HepG2 (cell line): Measurements from ENCODE around the gene THADA. TPM values are rescaled to one million over a fixed set of nuclear protein-coding genes. Genes with fewer than 3 reads are reported as not detected.

Source experiments
- NRL ChIP-seq: sonication (generic); formaldehyde crosslinking; IDR thresholded peaks from 2 replicates; pipeline ENCODE4 v1.5.0; 2020; ENCODE audit warnings: missing genetic modification reagents, mild to moderate bottlenecking, moderate library complexity, borderline replicate concordance
- RAD21 ChIP-seq: fragments of 450-650 bp; formaldehyde crosslinking; IDR thresholded peaks from 2 replicates; pipeline ENCODE4 v1.5.0; 2020; ENCODE audit warnings: mild to moderate bottlenecking
- WIZ ChIP-seq: sonication (generic); formaldehyde crosslinking; IDR thresholded peaks from 2 replicates; pipeline ENCODE4 v1.5.1; 2020; ENCODE audit warnings: mild to moderate bottlenecking, missing genetic modification reagents
- ZC3H13 ChIP-seq: sonication (generic); formaldehyde crosslinking; IDR thresholded peaks from 2 replicates; pipeline ENCODE4 v1.8.1; 2023; ENCODE audit warnings: mild to moderate bottlenecking, missing genetic modification reagents, moderate library complexity
- ZFY ChIP-seq: sonication (generic); formaldehyde crosslinking; IDR thresholded peaks from 2 replicates; pipeline ENCODE4 v1.4.0; 2020; ENCODE audit warnings: missing genetic modification reagents
- ZNF143 ChIP-seq: sonication (generic); formaldehyde crosslinking; IDR thresholded peaks from 2 replicates; pipeline ENCODE4 v1.4.0; 2020; ENCODE audit warnings: missing genetic modification reagents
- ZNF235 ChIP-seq: sonication (generic); formaldehyde crosslinking; IDR thresholded peaks from 2 replicates; pipeline ENCODE4 v1.8.1; 2023; ENCODE audit warnings: mild to moderate bottlenecking, missing genetic modification reagents, borderline replicate concordance
- ZNF329 ChIP-seq: sonication (generic); formaldehyde crosslinking; IDR thresholded peaks from 2 replicates; pipeline ENCODE4 v1.9.0; 2021; ENCODE audit warnings: low read depth, mild to moderate bottlenecking, missing genetic modification reagents
- ZNF567 ChIP-seq: sonication (generic); formaldehyde crosslinking; IDR thresholded peaks from 2 replicates; pipeline ENCODE4 v1.8.1; 2023; ENCODE audit warnings: mild to moderate bottlenecking, missing genetic modification reagents, borderline replicate concordance
- polyA plus RNA-seq, 8 experiments: library from polyadenylated mRNA; depleted of rRNA in 3 of 8; stranded (reverse) in 7 of 8; unstranded in 1 of 8; fragments of >200 nt; fragmentation: Illumina TruSeq in 4 of 8; extraction: Trizol in 4 of 8; gene quantifications; 2 replicates each; pipeline versions ENCODE4 v1.2.1 to v1.2.3, GENCODE V29; 2011 to 2016; ENCODE audit warnings: low read depth in 4 of 8, missing spikeins in 1 of 8, mixed read lengths in 1 of 8; ENCODE audit not compliant: insufficient read depth in 1 of 8
- total RNA-seq, 5 experiments: library from RNA; depleted of rRNA; stranded (reverse); fragments of >200 nt; fragmentation: Illumina TruSeq; extraction: Trizol; gene quantifications; 2 replicates each; pipeline ENCODE4 v1.2.3, GENCODE V29; 2016; ENCODE audit warnings: low read depth in 1 of 5
- TF ChIP-seq, protein P1 (sequence below): sonication (generic); formaldehyde crosslinking; IDR thresholded peaks from 2 replicates; pipeline ENCODE4 v1.4.0; 2020; ENCODE audit warnings: mild to moderate bottlenecking, missing genetic modification reagents, borderline replicate concordance
- TF ChIP-seq, protein P2 (sequence below): sonication (generic); formaldehyde crosslinking; IDR thresholded peaks from 2 replicates; pipeline ENCODE4 v1.4.0; 2020; ENCODE audit warnings: missing genetic modification reagents, low read depth, mild to moderate bottlenecking, borderline replicate concordance
- TF ChIP-seq, protein P3 (sequence below): fragments of 450-650 bp; IDR thresholded peaks from 2 replicates; pipeline ENCODE4 v1.6.1; 2017; ENCODE audit warnings: mild to moderate bottlenecking
- TF ChIP-seq, protein P4 (sequence below): sonication (generic); formaldehyde crosslinking; IDR thresholded peaks from 2 replicates; pipeline ENCODE4 v1.8.0; 2022; ENCODE audit warnings: mild to moderate bottlenecking, missing genetic modification reagents, moderate library complexity
- TF ChIP-seq, protein P5 (sequence below): sonication (generic); formaldehyde crosslinking; IDR thresholded peaks from 2 replicates; pipeline ENCODE4 v1.4.0; 2020; ENCODE audit warnings: mild to moderate bottlenecking, missing genetic modification reagents

Gene THADA
- total and polyA plus RNA-seq, 2 of the 13 experiments (the other 11 are each of a cell fraction or from before 2014, with no cell fraction given), result 12.7 to 21.7 TPM

DNA sequence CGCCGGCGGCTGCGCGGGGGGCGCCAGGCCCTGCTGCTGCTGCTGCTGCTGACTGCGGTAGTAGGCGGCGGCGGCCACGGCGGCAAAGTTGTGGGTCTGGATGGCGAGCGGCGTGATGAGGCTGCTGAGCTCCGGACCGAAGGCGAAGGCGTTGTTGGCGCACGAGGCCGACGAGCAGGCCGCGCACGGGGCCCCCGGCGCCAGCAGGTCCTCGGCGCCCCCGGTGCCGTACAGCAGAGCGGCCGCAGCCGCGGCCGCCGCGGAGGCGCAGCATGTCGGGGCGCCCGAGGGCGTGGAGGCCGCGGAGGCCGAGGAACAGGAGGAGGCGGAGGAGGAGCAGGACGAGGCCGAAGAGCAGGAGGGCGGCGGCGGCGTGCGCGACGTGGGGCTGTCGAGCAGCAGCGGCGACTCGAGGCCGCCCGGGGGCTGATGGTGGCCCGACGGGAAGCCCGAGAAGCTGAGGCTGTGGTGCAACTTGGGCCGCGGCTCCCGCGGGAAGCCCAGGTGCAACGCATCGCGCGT is 371.2 kb downstream of the THADA start (continued):
- TF ChIP-seq, protein P1, sequence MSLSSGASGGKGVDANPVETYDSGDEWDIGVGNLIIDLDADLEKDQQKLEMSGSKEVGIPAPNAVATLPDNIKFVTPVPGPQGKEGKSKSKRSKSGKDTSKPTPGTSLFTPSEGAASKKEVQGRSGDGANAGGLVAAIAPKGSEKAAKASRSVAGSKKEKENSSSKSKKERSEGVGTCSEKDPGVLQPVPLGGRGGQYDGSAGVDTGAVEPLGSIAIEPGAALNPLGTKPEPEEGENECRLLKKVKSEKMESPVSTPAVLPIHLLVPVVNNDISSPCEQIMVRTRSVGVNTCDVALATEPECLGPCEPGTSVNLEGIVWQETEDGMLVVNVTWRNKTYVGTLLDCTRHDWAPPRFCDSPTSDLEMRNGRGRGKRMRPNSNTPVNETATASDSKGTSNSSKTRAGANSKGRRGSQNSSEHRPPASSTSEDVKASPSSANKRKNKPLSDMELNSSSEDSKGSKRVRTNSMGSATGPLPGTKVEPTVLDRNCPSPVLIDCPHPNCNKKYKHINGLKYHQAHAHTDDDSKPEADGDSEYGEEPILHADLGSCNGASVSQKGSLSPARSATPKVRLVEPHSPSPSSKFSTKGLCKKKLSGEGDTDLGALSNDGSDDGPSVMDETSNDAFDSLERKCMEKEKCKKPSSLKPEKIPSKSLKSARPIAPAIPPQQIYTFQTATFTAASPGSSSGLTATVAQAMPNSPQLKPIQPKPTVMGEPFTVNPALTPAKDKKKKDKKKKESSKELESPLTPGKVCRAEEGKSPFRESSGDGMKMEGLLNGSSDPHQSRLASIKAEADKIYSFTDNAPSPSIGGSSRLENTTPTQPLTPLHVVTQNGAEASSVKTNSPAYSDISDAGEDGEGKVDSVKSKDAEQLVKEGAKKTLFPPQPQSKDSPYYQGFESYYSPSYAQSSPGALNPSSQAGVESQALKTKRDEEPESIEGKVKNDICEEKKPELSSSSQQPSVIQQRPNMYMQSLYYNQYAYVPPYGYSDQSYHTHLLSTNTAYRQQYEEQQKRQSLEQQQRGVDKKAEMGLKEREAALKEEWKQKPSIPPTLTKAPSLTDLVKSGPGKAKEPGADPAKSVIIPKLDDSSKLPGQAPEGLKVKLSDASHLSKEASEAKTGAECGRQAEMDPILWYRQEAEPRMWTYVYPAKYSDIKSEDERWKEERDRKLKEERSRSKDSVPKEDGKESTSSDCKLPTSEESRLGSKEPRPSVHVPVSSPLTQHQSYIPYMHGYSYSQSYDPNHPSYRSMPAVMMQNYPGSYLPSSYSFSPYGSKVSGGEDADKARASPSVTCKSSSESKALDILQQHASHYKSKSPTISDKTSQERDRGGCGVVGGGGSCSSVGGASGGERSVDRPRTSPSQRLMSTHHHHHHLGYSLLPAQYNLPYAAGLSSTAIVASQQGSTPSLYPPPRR (CRISPR knock-in tag), result no peak
- TF ChIP-seq ZNF143 (no peak), ZNF567 (CRISPR knock-in tag) (0 out of 2 replicates have a peak, but pooled peaks have one; percentile 22), ZFY (CRISPR knock-in tag) (peak; percentile 55; the same call in 1 of the 2 replicates), ZC3H13 (peak; percentile 24; the same call in 1 of the 2 replicates), NRL (CRISPR knock-in tag) (no peak), WIZ (CRISPR knock-in tag) (no peak; the same call in 1 of the 2 replicates), ZNF329 (0 out of 2 replicates have a peak, but pooled peaks have one; percentile 8), ZNF235 (peak; percentile 4; the same call in 1 of the 2 replicates), RAD21 (CRISPR knock-in tag) (no peak)
- TF ChIP-seq, protein P2, sequence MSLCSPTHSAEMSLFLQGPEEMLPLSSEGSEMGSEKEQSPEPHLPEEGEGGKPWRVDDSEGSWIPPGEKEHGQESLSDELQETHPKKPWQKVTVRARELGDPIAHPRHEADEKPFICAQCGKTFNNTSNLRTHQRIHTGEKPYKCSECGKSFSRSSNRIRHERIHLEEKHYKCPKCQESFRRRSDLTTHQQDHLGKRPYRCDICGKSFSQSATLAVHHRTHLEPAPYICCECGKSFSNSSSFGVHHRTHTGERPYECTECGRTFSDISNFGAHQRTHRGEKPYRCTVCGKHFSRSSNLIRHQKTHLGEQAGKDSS, result peak; percentile 41; the same call in 1 of the 2 replicates
- TF ChIP-seq, protein P3, sequence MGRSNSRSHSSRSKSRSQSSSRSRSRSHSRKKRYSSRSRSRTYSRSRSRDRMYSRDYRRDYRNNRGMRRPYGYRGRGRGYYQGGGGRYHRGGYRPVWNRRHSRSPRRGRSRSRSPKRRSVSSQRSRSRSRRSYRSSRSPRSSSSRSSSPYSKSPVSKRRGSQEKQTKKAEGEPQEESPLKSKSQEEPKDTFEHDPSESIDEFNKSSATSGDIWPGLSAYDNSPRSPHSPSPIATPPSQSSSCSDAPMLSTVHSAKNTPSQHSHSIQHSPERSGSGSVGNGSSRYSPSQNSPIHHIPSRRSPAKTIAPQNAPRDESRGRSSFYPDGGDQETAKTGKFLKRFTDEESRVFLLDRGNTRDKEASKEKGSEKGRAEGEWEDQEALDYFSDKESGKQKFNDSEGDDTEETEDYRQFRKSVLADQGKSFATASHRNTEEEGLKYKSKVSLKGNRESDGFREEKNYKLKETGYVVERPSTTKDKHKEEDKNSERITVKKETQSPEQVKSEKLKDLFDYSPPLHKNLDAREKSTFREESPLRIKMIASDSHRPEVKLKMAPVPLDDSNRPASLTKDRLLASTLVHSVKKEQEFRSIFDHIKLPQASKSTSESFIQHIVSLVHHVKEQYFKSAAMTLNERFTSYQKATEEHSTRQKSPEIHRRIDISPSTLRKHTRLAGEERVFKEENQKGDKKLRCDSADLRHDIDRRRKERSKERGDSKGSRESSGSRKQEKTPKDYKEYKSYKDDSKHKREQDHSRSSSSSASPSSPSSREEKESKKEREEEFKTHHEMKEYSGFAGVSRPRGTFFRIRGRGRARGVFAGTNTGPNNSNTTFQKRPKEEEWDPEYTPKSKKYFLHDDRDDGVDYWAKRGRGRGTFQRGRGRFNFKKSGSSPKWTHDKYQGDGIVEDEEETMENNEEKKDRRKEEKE, result no peak
- TF ChIP-seq, protein P4, sequence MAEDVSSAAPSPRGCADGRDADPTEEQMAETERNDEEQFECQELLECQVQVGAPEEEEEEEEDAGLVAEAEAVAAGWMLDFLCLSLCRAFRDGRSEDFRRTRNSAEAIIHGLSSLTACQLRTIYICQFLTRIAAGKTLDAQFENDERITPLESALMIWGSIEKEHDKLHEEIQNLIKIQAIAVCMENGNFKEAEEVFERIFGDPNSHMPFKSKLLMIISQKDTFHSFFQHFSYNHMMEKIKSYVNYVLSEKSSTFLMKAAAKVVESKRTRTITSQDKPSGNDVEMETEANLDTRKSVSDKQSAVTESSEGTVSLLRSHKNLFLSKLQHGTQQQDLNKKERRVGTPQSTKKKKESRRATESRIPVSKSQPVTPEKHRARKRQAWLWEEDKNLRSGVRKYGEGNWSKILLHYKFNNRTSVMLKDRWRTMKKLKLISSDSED (CRISPR knock-in tag), result peak; percentile 11; the same call in 1 of the 2 replicates
- TF ChIP-seq, protein P5, sequence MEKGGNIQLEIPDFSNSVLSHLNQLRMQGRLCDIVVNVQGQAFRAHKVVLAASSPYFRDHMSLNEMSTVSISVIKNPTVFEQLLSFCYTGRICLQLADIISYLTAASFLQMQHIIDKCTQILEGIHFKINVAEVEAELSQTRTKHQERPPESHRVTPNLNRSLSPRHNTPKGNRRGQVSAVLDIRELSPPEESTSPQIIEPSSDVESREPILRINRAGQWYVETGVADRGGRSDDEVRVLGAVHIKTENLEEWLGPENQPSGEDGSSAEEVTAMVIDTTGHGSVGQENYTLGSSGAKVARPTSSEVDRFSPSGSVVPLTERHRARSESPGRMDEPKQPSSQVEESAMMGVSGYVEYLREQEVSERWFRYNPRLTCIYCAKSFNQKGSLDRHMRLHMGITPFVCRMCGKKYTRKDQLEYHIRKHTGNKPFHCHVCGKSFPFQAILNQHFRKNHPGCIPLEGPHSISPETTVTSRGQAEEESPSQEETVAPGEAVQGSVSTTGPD (CRISPR knock-in tag), result no peak
